ENCODE measurements around the gene LOXL1. TPM values are rescaled to one million over a fixed set of nuclear protein-coding genes. Genes with fewer than 3 reads are reported as not detected.

LOXL1 gene
- total and polyA plus RNA-seq, 4 donors = 0.67 to 2.0 (median 1.4) TPM; not detected in 1

DNA sequence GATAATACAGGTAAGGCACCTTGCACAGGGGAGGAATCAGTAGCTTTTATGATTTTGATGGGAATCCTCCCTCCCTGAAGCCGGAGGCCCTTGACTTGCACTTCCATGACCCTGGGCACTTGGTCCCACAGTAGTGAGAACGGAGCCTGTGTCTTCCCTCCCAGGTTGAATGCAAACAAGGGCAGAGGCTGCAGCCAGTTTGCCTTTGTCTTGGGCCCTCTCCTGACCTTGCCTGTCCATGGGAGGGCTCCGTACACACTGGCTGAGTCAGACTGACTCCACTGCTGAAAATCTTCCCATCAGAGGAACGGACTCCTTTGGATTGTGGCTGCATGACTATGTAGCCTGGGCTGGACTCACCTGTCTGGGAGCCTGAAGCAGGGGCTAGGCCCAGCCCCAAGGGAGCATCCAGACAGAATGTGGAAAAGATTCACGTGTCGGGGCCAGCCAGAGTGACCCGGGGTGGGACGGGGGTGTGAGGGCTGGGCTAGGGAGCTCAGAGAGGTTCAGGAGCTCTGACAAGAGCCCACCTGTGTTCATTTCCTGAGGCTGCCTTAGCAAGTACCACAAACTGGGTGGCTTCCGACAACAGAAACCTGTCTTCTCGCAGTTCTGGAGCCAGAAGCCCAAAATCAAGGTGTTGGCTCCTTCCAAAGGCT, 43.4 kb upstream of the LOXL1 start:
- Histone ChIP-seq H3K27me3 (ENCODE audit: control insufficient read depth in 4 of 4, insufficient read depth in 4 of 4, low read length in 3 of 4) (peaks cover 0 to 2% (median under 1%) of the 10 kb centered on the region in 4 donors), H3K9ac (ENCODE audit: low read depth in 1 of 2, low read length in 2 of 2) (no peak overlapping the region), H3K36me3 (ENCODE audit: control insufficient read depth in 4 of 4, insufficient read depth in 3 of 4, low read depth in 1 of 4, low read length in 3 of 4) (no peaks in the 10 kb centered on the region), H3K27ac (ENCODE audit: low read depth in 1 of 2, low read length in 2 of 2) (no peak overlapping the region), H3K4me1 (ENCODE audit: control insufficient read depth in 4 of 4, insufficient read depth in 4 of 4, low read length in 3 of 4) (no peaks in the 10 kb centered on the region), H3K9me3 (ENCODE audit: control insufficient read depth in 4 of 4, low read length in 3 of 4) (peaks cover 0 to under 1% (median under 1%) of the 10 kb centered on the region in 4 donors), H3K4me3 (ENCODE audit: low read depth in 1 of 3, low read length in 3 of 3) (no peak overlapping the region)
- WGBS = 83% methylated on average over 10 of the region's 10 CpGs
- TF ChIP-seq RXRA (IDR thresholded peaks at IDR 0.05) (no peak), EGR1 (IDR thresholded peaks at IDR 0.05; ENCODE audit: low read depth in 2 of 2) (no peak), RAD21 (IDR thresholded peaks at IDR 0.05) (no peak), HNF4G (IDR thresholded peaks at IDR 0.05) (no peak), YY1 (IDR thresholded peaks at IDR 0.05) (no peak), NR2F2 (IDR thresholded peaks at IDR 0.05) (no peak), GABPA (IDR thresholded peaks at IDR 0.05 in 1 of 2, conservative IDR thresholded peaks at IDR 0.05 in 1 of 2) (no peak), SP1 (IDR thresholded peaks at IDR 0.05) (no peak), TAF1 (conservative IDR thresholded peaks at IDR 0.05) (no peak), FOXA2 (IDR thresholded peaks at IDR 0.05) (no peak), FOXA1 (IDR thresholded peaks at IDR 0.05) (no peak)
- TF ChIP-seq, protein P1, sequence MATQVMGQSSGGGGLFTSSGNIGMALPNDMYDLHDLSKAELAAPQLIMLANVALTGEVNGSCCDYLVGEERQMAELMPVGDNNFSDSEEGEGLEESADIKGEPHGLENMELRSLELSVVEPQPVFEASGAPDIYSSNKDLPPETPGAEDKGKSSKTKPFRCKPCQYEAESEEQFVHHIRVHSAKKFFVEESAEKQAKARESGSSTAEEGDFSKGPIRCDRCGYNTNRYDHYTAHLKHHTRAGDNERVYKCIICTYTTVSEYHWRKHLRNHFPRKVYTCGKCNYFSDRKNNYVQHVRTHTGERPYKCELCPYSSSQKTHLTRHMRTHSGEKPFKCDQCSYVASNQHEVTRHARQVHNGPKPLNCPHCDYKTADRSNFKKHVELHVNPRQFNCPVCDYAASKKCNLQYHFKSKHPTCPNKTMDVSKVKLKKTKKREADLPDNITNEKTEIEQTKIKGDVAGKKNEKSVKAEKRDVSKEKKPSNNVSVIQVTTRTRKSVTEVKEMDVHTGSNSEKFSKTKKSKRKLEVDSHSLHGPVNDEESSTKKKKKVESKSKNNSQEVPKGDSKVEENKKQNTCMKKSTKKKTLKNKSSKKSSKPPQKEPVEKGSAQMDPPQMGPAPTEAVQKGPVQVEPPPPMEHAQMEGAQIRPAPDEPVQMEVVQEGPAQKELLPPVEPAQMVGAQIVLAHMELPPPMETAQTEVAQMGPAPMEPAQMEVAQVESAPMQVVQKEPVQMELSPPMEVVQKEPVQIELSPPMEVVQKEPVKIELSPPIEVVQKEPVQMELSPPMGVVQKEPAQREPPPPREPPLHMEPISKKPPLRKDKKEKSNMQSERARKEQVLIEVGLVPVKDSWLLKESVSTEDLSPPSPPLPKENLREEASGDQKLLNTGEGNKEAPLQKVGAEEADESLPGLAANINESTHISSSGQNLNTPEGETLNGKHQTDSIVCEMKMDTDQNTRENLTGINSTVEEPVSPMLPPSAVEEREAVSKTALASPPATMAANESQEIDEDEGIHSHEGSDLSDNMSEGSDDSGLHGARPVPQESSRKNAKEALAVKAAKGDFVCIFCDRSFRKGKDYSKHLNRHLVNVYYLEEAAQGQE (IDR thresholded peaks at IDR 0.05) = no peak
- TF ChIP-seq, protein P2, sequence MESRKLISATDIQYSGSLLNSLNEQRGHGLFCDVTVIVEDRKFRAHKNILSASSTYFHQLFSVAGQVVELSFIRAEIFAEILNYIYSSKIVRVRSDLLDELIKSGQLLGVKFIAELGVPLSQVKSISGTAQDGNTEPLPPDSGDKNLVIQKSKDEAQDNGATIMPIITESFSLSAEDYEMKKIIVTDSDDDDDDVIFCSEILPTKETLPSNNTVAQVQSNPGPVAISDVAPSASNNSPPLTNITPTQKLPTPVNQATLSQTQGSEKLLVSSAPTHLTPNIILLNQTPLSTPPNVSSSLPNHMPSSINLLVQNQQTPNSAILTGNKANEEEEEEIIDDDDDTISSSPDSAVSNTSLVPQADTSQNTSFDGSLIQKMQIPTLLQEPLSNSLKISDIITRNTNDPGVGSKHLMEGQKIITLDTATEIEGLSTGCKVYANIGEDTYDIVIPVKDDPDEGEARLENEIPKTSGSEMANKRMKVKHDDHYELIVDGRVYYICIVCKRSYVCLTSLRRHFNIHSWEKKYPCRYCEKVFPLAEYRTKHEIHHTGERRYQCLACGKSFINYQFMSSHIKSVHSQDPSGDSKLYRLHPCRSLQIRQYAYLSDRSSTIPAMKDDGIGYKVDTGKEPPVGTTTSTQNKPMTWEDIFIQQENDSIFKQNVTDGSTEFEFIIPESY (IDR thresholded peaks at IDR 0.05) = no peak
- TF ChIP-seq, protein P3, sequence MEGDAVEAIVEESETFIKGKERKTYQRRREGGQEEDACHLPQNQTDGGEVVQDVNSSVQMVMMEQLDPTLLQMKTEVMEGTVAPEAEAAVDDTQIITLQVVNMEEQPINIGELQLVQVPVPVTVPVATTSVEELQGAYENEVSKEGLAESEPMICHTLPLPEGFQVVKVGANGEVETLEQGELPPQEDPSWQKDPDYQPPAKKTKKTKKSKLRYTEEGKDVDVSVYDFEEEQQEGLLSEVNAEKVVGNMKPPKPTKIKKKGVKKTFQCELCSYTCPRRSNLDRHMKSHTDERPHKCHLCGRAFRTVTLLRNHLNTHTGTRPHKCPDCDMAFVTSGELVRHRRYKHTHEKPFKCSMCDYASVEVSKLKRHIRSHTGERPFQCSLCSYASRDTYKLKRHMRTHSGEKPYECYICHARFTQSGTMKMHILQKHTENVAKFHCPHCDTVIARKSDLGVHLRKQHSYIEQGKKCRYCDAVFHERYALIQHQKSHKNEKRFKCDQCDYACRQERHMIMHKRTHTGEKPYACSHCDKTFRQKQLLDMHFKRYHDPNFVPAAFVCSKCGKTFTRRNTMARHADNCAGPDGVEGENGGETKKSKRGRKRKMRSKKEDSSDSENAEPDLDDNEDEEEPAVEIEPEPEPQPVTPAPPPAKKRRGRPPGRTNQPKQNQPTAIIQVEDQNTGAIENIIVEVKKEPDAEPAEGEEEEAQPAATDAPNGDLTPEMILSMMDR (IDR thresholded peaks at IDR 0.05; ENCODE audit: low read depth, low read length, missing input control) = no peak
- TF ChIP-seq, protein P4, sequence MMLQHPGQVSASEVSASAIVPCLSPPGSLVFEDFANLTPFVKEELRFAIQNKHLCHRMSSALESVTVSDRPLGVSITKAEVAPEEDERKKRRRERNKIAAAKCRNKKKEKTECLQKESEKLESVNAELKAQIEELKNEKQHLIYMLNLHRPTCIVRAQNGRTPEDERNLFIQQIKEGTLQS (IDR thresholded peaks at IDR 0.05) = no peak
- no peak for DNase-seq (ENCODE audit: low spot score)

DNA sequence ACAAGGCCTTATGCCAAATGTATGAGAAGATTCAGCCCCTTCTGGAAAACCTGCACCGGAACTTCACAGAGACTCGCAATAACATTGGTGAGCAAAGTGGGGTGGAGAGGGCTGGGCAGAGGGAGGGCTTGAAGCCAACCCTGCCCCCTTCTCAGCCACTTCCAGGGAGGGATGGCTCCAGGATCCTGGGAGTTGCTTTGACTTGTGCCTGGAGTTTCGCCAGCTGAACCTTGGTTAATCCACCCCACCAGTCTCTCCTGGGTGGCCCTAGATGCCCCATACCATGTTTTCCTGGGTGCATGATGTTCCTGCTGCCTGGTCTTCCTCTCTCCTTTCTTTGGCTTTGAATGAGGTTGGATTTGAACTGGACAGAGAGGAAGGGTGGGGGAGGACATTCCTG, 42.1 kb upstream of the LOXL1 start:
- 78% methylated on average over 3 of the region's 3 CpGs for whole genome bisulfite sequencing
- no peak for DNase-seq (ENCODE audit: low spot score)
- peaks cover 0 to 2% (median under 1%) of the 10 kb centered on the region in 4 donors for H3K27me3 ChIP-seq (ENCODE audit: control insufficient read depth in 4 of 4, insufficient read depth in 4 of 4, low read length in 3 of 4)
- no peak for TF ChIP-seq TAF1 (conservative IDR thresholded peaks at IDR 0.05)
- TF ChIP-seq RXRA (IDR thresholded peaks at IDR 0.05) = no peak
- TF ChIP-seq, protein P5, sequence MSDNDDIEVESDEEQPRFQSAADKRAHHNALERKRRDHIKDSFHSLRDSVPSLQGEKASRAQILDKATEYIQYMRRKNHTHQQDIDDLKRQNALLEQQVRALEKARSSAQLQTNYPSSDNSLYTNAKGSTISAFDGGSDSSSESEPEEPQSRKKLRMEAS (IDR thresholded peaks at IDR 0.05) = no peak
- TF ChIP-seq JUND (IDR thresholded peaks at IDR 0.05) = no peak
- no peak for TF ChIP-seq FOXA2 (IDR thresholded peaks at IDR 0.05)
- TF ChIP-seq, protein P3 (IDR thresholded peaks at IDR 0.05; ENCODE audit: low read depth, low read length, missing input control) = no peak
- TF ChIP-seq, protein P2 (IDR thresholded peaks at IDR 0.05) = no peak

More for the DNA sequence above, 42.1 kb upstream of the LOXL1 start:
- H3K4me3 ChIP-seq (ENCODE audit: low read depth in 1 of 3, low read length in 3 of 3) = no peak overlapping the region
- H3K9me3 ChIP-seq (ENCODE audit: control insufficient read depth in 4 of 4, low read length in 3 of 4) = no peaks in the 10 kb centered on the region
- no peaks in the 10 kb centered on the region for H3K4me1 ChIP-seq (ENCODE audit: control insufficient read depth in 4 of 4, insufficient read depth in 4 of 4, low read length in 3 of 4)
- no peaks in the 10 kb centered on the region for H3K36me3 ChIP-seq (ENCODE audit: control insufficient read depth in 4 of 4, insufficient read depth in 3 of 4, low read depth in 1 of 4, low read length in 3 of 4)
- no peak overlapping the region for H3K27ac ChIP-seq (ENCODE audit: low read depth in 1 of 2, low read length in 2 of 2)
- no peak overlapping the region for H3K9ac ChIP-seq (ENCODE audit: low read depth in 1 of 2, low read length in 2 of 2)

Data from liver (tissue), 9 donors.